SK-N-SH treated with all-trans-retinoic acid at 6 μM for 48 hours (cell line): Measurements from ENCODE around the gene SHF.

ENCODE experiments used
- ATAC-seq: fragments of 200-7000 bp; cut with Tn5 transposase; 3 replicates; pipeline ENCODE4 v1.9.1; 2020; ENCODE audit warnings: mild to moderate bottlenecking, moderate library complexity
- ARNTL ChIP-seq: fragments of 450-650 bp; formaldehyde crosslinking; IDR thresholded peaks from 2 replicates; pipeline ENCODE4 v1.5.0; 2020; ENCODE audit warnings: low read depth, mild to moderate bottlenecking, moderate library complexity, borderline replicate concordance
- BACH2 ChIP-seq: fragments of 250-450 bp; sonication (Bioruptor Pico); IDR thresholded peaks from 2 replicates; pipeline ENCODE4 v1.9.0; 2021; ENCODE audit warnings: mild to moderate bottlenecking, borderline replicate concordance
- CSDC2 ChIP-seq: fragments of 250-450 bp; sonication (Bioruptor Pico); IDR thresholded peaks from 2 replicates; pipeline ENCODE4 v1.5.0; 2020; ENCODE audit warnings: mild to moderate bottlenecking, moderate library complexity
- ESRRG ChIP-seq: fragments of 250-450 bp; sonication (Bioruptor Pico); IDR thresholded peaks from 2 replicates; pipeline ENCODE4 v1.6.1; 2021; ENCODE audit warnings: mild to moderate bottlenecking
- ISL1 ChIP-seq: fragments of 250-450 bp; sonication (Bioruptor Pico); IDR thresholded peaks from 2 replicates; pipeline ENCODE4 v2.1.2; 2022; ENCODE audit warnings: mild to moderate bottlenecking, moderate library complexity
- OSR1 ChIP-seq: fragments of 250-450 bp; sonication (Bioruptor Pico); IDR thresholded peaks from 2 replicates; pipeline ENCODE4 v1.8.0; 2022; ENCODE audit warnings: moderate library complexity, mild to moderate bottlenecking, inconsistent platforms
- PPARA ChIP-seq: fragments of 250-450 bp; sonication (Bioruptor Pico); IDR thresholded peaks from 2 replicates; pipeline ENCODE4 v1.5.0; 2020; ENCODE audit warnings: mild to moderate bottlenecking, borderline replicate concordance
- RARB ChIP-seq: fragments of 250-450 bp; sonication (Bioruptor Pico); IDR thresholded peaks from 2 replicates; pipeline ENCODE4 v1.8.0; 2021; ENCODE audit warnings: mild to moderate bottlenecking, moderate library complexity
- SNAI2 ChIP-seq: fragments of 250-450 bp; sonication (Bioruptor Pico); IDR thresholded peaks from 2 replicates; pipeline ENCODE4 v1.5.0; 2020; ENCODE audit warnings: mild to moderate bottlenecking, moderate library complexity
- TOX ChIP-seq: fragments of 250-450 bp; sonication (Bioruptor Pico); IDR thresholded peaks from 2 replicates; pipeline ENCODE4 v1.8.0; 2021; ENCODE audit warnings: mild to moderate bottlenecking, moderate library complexity, borderline replicate concordance
- ZC3H10 ChIP-seq: fragments of 250-450 bp; sonication (Bioruptor Pico); IDR thresholded peaks from 2 replicates; pipeline ENCODE4 v1.5.1; 2021; ENCODE audit warnings: mild to moderate bottlenecking, moderate library complexity
- ZFP30 ChIP-seq: fragments of 450-650 bp; formaldehyde crosslinking; IDR thresholded peaks from 2 replicates; pipeline ENCODE4 v1.5.0; 2022; ENCODE audit warnings: mild to moderate bottlenecking, moderate library complexity
- ZNF565 ChIP-seq: fragments of 450-650 bp; formaldehyde crosslinking; conservative IDR thresholded peaks from 2 replicates; pipeline ENCODE4 v1.5.0; 2020; ENCODE audit warnings: low read depth, mild to moderate bottlenecking, moderate library complexity
- ZNF70 ChIP-seq: fragments of 450-650 bp; formaldehyde crosslinking; IDR thresholded peaks from 2 replicates; pipeline ENCODE4 v1.5.0; 2020; ENCODE audit warnings: mild to moderate bottlenecking, moderate library complexity
- ZNF8 ChIP-seq: fragments of 450-650 bp; formaldehyde crosslinking; IDR thresholded peaks from 2 replicates; pipeline ENCODE4 v1.5.0; 2020; ENCODE audit warnings: mild to moderate bottlenecking, moderate library complexity
- TF ChIP-seq, protein P1 (sequence below): fragments of 250-450 bp; sonication (Bioruptor Pico); IDR thresholded peaks from 2 replicates; pipeline ENCODE4 v1.5.0; 2020; ENCODE audit warnings: mild to moderate bottlenecking, moderate library complexity
- TF ChIP-seq, protein P2 (sequence below): fragments of 250-450 bp; sonication (Bioruptor Pico); IDR thresholded peaks from 2 replicates; pipeline ENCODE4 v1.8.0; 2021; ENCODE audit warnings: low read depth, mild to moderate bottlenecking, moderate library complexity, borderline replicate concordance
- TF ChIP-seq, protein P3 (sequence below): fragments of 250-450 bp; sonication (Bioruptor Pico); IDR thresholded peaks from 2 replicates; pipeline ENCODE4 v1.5.1; 2021; ENCODE audit warnings: mild to moderate bottlenecking, moderate library complexity
- TF ChIP-seq, protein P4 (sequence below): fragments of 250-450 bp; sonication (Bioruptor Pico); IDR thresholded peaks from 2 replicates; pipeline ENCODE4 v1.8.0; 2020; ENCODE audit warnings: mild to moderate bottlenecking, moderate library complexity, borderline replicate concordance
- TF ChIP-seq, protein P5 (sequence below): fragments of 250-450 bp; sonication (Bioruptor Pico); IDR thresholded peaks from 2 replicates; pipeline ENCODE4 v1.5.1; 2020; ENCODE audit warnings: low read depth, mild to moderate bottlenecking, moderate library complexity

The SHF gene

DNA sequence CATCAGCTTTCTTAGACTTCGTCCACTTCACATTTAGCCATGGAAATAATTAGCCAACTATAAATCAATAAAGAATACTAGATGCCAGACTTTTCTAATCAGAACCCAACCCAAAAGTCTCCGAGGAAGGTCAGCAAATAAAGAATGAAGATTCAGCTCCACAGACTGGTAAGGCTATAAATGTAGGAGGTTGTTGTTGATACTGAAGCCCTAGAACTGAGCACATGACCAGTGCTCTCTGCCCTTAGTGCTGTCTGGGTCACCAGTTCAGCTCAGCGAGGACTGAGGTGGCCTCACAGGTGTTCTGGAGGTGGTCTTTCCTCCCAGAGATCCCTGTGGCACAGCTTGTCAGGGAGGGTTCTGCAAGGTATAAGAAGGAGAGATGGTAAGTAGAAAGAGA lies 43.4 kb upstream of the SHF start:
- ATAC-seq = no peak
- TF ChIP-seq PPARA (CRISPR knock-in tag) = no peak
- TF ChIP-seq ARNTL (CRISPR knock-in tag) = no peak
- no peak for TF ChIP-seq ZNF70
- no peak for TF ChIP-seq CSDC2 (CRISPR knock-in tag)
- TF ChIP-seq ZNF8 (CRISPR knock-in tag) = no peak
- TF ChIP-seq ZFP30 = no peak
- TF ChIP-seq, protein P1, sequence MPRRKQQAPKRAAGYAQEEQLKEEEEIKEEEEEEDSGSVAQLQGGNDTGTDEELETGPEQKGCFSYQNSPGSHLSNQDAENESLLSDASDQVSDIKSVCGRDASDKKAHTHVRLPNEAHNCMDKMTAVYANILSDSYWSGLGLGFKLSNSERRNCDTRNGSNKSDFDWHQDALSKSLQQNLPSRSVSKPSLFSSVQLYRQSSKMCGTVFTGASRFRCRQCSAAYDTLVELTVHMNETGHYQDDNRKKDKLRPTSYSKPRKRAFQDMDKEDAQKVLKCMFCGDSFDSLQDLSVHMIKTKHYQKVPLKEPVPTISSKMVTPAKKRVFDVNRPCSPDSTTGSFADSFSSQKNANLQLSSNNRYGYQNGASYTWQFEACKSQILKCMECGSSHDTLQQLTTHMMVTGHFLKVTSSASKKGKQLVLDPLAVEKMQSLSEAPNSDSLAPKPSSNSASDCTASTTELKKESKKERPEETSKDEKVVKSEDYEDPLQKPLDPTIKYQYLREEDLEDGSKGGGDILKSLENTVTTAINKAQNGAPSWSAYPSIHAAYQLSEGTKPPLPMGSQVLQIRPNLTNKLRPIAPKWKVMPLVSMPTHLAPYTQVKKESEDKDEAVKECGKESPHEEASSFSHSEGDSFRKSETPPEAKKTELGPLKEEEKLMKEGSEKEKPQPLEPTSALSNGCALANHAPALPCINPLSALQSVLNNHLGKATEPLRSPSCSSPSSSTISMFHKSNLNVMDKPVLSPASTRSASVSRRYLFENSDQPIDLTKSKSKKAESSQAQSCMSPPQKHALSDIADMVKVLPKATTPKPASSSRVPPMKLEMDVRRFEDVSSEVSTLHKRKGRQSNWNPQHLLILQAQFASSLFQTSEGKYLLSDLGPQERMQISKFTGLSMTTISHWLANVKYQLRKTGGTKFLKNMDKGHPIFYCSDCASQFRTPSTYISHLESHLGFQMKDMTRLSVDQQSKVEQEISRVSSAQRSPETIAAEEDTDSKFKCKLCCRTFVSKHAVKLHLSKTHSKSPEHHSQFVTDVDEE (CRISPR knock-in tag) = no peak
- TF ChIP-seq, protein P2, sequence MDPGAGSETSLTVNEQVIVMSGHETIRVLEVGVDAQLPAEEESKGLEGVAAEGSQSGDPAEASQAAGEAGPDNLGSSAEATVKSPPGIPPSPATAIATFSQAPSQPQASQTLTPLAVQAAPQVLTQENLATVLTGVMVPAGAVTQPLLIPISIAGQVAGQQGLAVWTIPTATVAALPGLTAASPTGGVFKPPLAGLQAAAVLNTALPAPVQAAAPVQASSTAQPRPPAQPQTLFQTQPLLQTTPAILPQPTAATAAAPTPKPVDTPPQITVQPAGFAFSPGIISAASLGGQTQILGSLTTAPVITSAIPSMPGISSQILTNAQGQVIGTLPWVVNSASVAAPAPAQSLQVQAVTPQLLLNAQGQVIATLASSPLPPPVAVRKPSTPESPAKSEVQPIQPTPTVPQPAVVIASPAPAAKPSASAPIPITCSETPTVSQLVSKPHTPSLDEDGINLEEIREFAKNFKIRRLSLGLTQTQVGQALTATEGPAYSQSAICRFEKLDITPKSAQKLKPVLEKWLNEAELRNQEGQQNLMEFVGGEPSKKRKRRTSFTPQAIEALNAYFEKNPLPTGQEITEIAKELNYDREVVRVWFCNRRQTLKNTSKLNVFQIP = no peak
- no peak for TF ChIP-seq RARB (CRISPR knock-in tag)
- TF ChIP-seq, protein P3, sequence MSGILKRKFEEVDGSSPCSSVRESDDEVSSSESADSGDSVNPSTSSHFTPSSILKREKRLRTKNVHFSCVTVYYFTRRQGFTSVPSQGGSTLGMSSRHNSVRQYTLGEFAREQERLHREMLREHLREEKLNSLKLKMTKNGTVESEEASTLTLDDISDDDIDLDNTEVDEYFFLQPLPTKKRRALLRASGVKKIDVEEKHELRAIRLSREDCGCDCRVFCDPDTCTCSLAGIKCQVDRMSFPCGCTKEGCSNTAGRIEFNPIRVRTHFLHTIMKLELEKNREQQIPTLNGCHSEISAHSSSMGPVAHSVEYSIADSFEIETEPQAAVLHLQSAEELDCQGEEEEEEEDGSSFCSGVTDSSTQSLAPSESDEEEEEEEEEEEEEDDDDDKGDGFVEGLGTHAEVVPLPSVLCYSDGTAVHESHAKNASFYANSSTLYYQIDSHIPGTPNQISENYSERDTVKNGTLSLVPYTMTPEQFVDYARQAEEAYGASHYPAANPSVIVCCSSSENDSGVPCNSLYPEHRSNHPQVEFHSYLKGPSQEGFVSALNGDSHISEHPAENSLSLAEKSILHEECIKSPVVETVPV (CRISPR knock-in tag) = no peak
- no peak for TF ChIP-seq TOX (CRISPR knock-in tag)

DNA sequence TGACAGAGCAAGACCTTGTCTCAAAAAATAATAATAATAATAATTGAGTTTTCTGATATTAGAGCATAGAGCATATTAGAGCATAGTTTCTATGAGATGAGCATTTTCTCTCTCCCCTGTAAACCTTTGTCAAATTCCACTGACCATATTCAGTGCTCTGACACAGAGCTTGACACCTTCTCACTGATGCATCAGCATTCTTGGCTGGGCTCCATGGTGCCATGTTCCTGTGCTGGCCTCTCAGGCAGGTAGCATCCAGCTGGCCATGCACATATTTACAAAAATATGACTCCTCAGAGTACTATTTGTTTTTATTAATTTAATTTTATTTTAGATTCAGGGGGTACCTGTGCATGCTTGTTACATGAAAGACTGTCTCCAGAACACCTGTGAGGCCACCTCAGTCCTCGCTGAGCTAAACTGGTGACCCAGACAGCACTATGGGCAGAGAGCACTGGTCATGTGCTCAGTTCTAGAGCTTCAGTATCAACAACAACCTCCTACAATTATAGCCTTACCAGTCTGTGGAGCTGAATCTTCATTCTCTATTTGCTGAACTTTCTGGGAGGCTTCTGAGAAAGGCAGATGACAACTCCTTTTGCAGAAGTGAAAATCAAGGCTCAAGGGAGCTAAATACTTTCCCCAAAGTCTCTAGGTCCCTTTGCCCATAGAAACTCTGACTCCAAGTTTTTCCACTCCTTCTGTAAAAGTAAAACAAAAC lies 42.6 kb upstream of the SHF start:
- TF ChIP-seq, protein P4, sequence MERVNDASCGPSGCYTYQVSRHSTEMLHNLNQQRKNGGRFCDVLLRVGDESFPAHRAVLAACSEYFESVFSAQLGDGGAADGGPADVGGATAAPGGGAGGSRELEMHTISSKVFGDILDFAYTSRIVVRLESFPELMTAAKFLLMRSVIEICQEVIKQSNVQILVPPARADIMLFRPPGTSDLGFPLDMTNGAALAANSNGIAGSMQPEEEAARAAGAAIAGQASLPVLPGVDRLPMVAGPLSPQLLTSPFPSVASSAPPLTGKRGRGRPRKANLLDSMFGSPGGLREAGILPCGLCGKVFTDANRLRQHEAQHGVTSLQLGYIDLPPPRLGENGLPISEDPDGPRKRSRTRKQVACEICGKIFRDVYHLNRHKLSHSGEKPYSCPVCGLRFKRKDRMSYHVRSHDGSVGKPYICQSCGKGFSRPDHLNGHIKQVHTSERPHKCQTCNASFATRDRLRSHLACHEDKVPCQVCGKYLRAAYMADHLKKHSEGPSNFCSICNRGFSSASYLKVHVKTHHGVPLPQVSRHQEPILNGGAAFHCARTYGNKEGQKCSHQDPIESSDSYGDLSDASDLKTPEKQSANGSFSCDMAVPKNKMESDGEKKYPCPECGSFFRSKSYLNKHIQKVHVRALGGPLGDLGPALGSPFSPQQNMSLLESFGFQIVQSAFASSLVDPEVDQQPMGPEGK (CRISPR knock-in tag) = no peak
- TF ChIP-seq ZC3H10 (CRISPR knock-in tag) = no peak
- TF ChIP-seq ISL1 (CRISPR knock-in tag) = no peak
- TF ChIP-seq, protein P2 = no peak
- no peak for TF ChIP-seq OSR1 (CRISPR knock-in tag)
- no peak for TF ChIP-seq SNAI2 (CRISPR knock-in tag)
- TF ChIP-seq, protein P3 (CRISPR knock-in tag) = no peak
- TF ChIP-seq ZNF565 = no peak
- TF ChIP-seq, protein P5, sequence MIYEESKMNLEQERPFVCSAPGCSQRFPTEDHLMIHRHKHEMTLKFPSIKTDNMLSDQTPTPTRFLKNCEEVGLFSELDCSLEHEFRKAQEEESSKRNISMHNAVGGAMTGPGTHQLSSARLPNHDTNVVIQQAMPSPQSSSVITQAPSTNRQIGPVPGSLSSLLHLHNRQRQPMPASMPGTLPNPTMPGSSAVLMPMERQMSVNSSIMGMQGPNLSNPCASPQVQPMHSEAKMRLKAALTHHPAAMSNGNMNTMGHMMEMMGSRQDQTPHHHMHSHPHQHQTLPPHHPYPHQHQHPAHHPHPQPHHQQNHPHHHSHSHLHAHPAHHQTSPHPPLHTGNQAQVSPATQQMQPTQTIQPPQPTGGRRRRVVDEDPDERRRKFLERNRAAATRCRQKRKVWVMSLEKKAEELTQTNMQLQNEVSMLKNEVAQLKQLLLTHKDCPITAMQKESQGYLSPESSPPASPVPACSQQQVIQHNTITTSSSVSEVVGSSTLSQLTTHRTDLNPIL (CRISPR knock-in tag) = no peak
- no peak for TF ChIP-seq BACH2 (CRISPR knock-in tag)
- TF ChIP-seq CSDC2 (CRISPR knock-in tag) = no peak
- no peak for TF ChIP-seq ESRRG
- no peak for ATAC-seq
